ENCODE measurements around the gene PRODH2. TPM values are rescaled to one million over a fixed set of nuclear protein-coding genes. Genes with fewer than 3 reads are reported as not detected.

PRODH2 gene
- total and polyA plus RNA-seq, 3 donors from 2014 or later: 0.99 to 2.7 (median 1.3) TPM

DNA sequence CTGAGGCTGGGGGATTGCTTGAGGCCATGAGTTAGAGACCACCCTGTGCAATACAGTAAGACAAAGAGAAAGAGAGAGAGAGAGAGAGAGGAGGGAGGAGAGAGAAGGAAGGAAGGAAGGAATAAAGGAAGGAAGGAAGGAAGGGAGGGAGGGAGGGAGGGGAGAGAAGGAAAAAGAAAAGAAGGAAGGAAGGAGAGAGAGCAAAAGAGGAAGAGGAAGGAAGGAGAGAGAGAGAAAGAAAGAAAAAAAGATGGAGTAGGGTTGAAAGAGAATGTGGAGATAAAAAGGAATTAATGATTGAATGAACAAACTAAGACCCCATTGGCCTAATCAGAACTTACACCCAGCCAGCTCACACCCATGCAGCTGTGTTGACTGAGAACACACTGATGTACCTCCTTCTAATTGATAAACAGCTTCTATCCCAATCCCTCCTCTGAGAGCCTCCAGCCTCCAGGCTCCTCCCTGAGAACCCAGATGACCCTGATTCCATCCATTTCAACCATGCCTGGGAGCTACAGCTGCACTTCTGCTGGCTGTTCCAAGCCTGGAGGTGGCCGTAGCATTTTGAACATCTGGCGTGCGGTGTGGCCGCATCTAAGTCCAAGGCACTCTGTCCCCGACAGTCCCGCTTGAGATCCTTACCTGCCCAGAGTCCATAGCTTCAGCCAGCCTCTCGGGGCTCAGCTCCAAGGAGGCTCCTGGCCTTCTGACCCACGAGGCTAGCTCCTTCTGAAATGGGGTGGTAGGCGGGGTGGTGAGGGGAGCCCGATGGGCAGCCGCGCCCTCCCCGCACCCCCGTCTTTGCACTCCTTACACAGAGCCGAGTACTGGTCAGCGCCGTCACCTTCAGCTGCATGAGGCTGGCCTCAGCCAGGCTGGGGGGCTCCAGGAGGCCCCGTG, 1.1 kb downstream of the PRODH2 start:
- H3K4me3 ChIP-seq: no peak overlapping the region
- no peaks in the 10 kb centered on the region for H3K36me3 ChIP-seq (ENCODE audit: low read depth, missing control alignments)
- intact Hi-C loops (cut with DNase I; ENCODE audit: low total_unique reads): no loop called here
- 57 to 67% methylated on average over 12 of the region's 18 CpGs for WGBS, 2 donors
- DNase-seq: no peak
- TF ChIP-seq POLR2A (IDR thresholded peaks at IDR 0.05): no peak
- no peak for TF ChIP-seq CTCF (IDR thresholded peaks at IDR 0.05)
- no peak overlapping the region for H3K27ac ChIP-seq
- no peaks in the 10 kb centered on the region for H3K9me3 ChIP-seq
- H3K4me1 ChIP-seq: no peaks in the 10 kb centered on the region
- no peaks in the 10 kb centered on the region for H3K27me3 ChIP-seq

DNA sequence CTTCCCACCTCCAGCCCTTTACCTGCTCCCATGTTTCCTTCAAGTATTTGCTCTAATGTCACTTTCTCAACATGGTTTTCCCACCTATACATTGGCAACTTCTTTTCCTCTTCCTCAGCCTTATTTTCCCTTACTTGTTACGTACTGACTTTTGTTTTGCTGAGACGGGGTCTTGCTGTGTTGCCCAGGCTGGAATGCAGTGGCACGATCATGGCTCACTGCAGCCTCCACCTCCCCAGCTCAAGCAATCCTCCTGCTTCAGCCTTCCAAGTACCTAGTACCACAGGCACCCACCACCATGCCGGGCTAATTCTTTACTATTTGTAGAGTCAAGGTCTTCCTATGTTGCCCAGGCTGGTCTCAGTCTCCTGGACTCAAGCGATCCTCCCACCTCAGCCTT, 5.0 kb downstream of the PRODH2 start:
- no peaks in the 10 kb centered on the region for H3K27me3 ChIP-seq
- no peaks in the 10 kb centered on the region for H3K4me1 ChIP-seq
- no peaks in the 10 kb centered on the region for H3K36me3 ChIP-seq (ENCODE audit: low read depth, missing control alignments)
- no peak overlapping the region for H3K4me3 ChIP-seq
- no peak for DNase-seq
- TF ChIP-seq CTCF (IDR thresholded peaks at IDR 0.05) (no peak), POLR2A (IDR thresholded peaks at IDR 0.05) (no peak)
- no peak overlapping the region for H3K27ac ChIP-seq
- no peaks in the 10 kb centered on the region for H3K9me3 ChIP-seq
- WGBS, 2 donors: 91 to 92% methylated on average over 5 of the region's 5 CpGs
- intact Hi-C loops (cut with DNase I; ENCODE audit: low total_unique reads): no loop called here

DNA sequence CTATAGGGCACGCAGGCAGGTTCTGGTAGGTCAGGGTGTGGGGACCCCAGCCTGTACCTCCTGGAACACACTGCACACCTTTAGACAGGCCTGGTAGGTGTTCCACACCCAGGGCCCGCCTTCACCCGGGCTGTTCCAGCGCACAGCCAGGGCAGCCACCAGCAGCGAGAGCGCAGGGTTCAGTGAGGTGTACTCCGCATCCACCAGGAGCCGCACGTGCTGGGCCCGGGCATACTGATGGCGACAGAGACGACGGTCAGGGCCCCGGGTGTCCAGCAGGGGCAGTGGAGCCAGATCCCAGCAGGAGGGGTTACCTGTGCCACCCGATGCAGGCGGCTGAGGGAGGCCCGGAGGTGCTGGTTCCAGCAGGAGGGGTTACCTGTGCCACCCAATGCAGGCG, 6.0 kb downstream of the PRODH2 start:
- H3K4me1 ChIP-seq: no peaks in the 10 kb centered on the region
- H3K36me3 ChIP-seq (ENCODE audit: low read depth, missing control alignments): no peaks in the 10 kb centered on the region
- H3K4me3 ChIP-seq: no peak overlapping the region
- no peaks in the 10 kb centered on the region for H3K27me3 ChIP-seq
- intact Hi-C loops (cut with DNase I; ENCODE audit: low total_unique reads): no loop called here
- WGBS, 2 donors: 88 to 96% methylated on average over 7 to 18 of the region's 18 CpGs
- no peak for TF ChIP-seq CTCF (IDR thresholded peaks at IDR 0.05)
- no peak for TF ChIP-seq POLR2A (IDR thresholded peaks at IDR 0.05)
- H3K9me3 ChIP-seq: no peaks in the 10 kb centered on the region
- no peak for DNase-seq
- H3K27ac ChIP-seq: no peak overlapping the region

- Histone ChIP-seq H3K27ac (no peak overlapping the region), H3K4me1 (no peaks in the 10 kb centered on the region), H3K27me3 (no peaks in the 10 kb centered on the region), H3K4me3 (no peak overlapping the region), H3K9me3 (no peaks in the 10 kb centered on the region), H3K36me3 (ENCODE audit: low read depth, missing control alignments) (no peaks in the 10 kb centered on the region)
- 69 to 92% methylated on average over 4 to 5 of the region's 5 CpGs for WGBS, 2 donors
- intact Hi-C loops (cut with DNase I; ENCODE audit: low total_unique reads): no loop called here
- TF ChIP-seq POLR2A (IDR thresholded peaks at IDR 0.05) (no peak), CTCF (IDR thresholded peaks at IDR 0.05) (no peak)
- no peak for DNase-seq
Observed at GRCh38 chr19:35805526-35806102, 7.0 kb downstream of the PRODH2 start.

All from testis (tissue), 3 donors.